Measurements from ENCODE around the gene ADGRD2. TPM values are rescaled to one million over a fixed set of nuclear protein-coding genes. Genes with fewer than 3 reads are reported as not detected.
A peak's percentile ranks its signal among the peaks of the same experiment; 100 is the strongest.

Gene ADGRD2
- polyA plus RNA-seq, 1 donor (not counting 4 experiments of a cell fraction or from before 2014, with no cell fraction given), result not detected

- Histone ChIP-seq H3K27me3 (ENCODE audit: control insufficient read depth, extremely low read depth, insufficient read depth, low read length) (peaks cover 37% of the 10 kb centered on the region), H3K4me3 (ENCODE audit: control insufficient read depth in 2 of 3, extremely low read depth in 1 of 3, insufficient read depth in 2 of 3, low read depth in 1 of 3, low read length in 3 of 3) (no peak overlapping the region), H3K9me3 (ENCODE audit: control insufficient read depth, low read depth, low read length) (no peaks in the 10 kb centered on the region), H3K79me2 (ENCODE audit: control insufficient read depth, insufficient read depth, low read length) (no peaks in the 10 kb centered on the region), H3K36me3 (ENCODE audit: control insufficient read depth in 2 of 2, extremely low read depth in 1 of 2, insufficient read depth in 2 of 2, low read length in 2 of 2) (no peaks in the 10 kb centered on the region), H4K20me1 (ENCODE audit: control insufficient read depth, extremely low read depth, insufficient read depth, low read length) (peaks cover 2% of the 10 kb centered on the region), H3K27ac (ENCODE audit: control insufficient read depth, insufficient read depth, low read length) (no peak overlapping the region), H2AFZ (ENCODE audit: control insufficient read depth, low read length) (no peak overlapping the region), H3K9me1 (ENCODE audit: control insufficient read depth, extremely low read depth, insufficient read depth, low read length) (no peaks in the 10 kb centered on the region), H3K4me1 (ENCODE audit: control insufficient read depth, extremely low read depth, insufficient read depth, low read length) (no peaks in the 10 kb centered on the region), H3K9ac (ENCODE audit: control insufficient read depth, extremely low read depth, insufficient read depth, low read length) (no peak overlapping the region), H3K4me2 (ENCODE audit: control insufficient read depth, extremely low read depth, insufficient read depth, low read depth, low read length) (no peak overlapping the region)
- no peak for FAIRE-seq
- DNase-seq (ENCODE audit: low read depth, low spot score), result no peak
- dilution Hi-C loops (cut with MboI; ENCODE audit: extremely low pct_ligation_motif_present, low sequenced_read_pairs), result no loop called here
- TF ChIP-seq CTCF (optimal IDR thresholded peaks at IDR 0.05 in 1 of 3, IDR thresholded peaks at IDR 0.05 in 1 of 3, conservative IDR thresholded peaks at IDR 0.05 in 1 of 3; ENCODE audit: extremely low read depth in 1 of 3, insufficient read depth in 2 of 3, low read length in 3 of 3) (peak in 1 of 3 experiments; percentile 6), EZH2 (IDR thresholded peaks at IDR 0.05; ENCODE audit: low read length) (no peak)
Measured at GRCh38 chr9:124475158-124475867, 25.1 kb downstream of the ADGRD2 start.

- H3K9ac ChIP-seq (ENCODE audit: control insufficient read depth, extremely low read depth, insufficient read depth, low read length), result no peak overlapping the region
- peaks cover 37% of the 10 kb centered on the region for H3K27me3 ChIP-seq (ENCODE audit: control insufficient read depth, extremely low read depth, insufficient read depth, low read length)
- no peak overlapping the region for H3K27ac ChIP-seq (ENCODE audit: control insufficient read depth, insufficient read depth, low read length)
- no peaks in the 10 kb centered on the region for H3K79me2 ChIP-seq (ENCODE audit: control insufficient read depth, insufficient read depth, low read length)
- H3K9me1 ChIP-seq (ENCODE audit: control insufficient read depth, extremely low read depth, insufficient read depth, low read length), result no peaks in the 10 kb centered on the region
- dilution Hi-C loops (cut with MboI; ENCODE audit: extremely low pct_ligation_motif_present, low sequenced_read_pairs), result no loop called here
- peaks cover 2% of the 10 kb centered on the region for H4K20me1 ChIP-seq (ENCODE audit: control insufficient read depth, extremely low read depth, insufficient read depth, low read length)
- H3K9me3 ChIP-seq (ENCODE audit: control insufficient read depth, low read depth, low read length), result no peaks in the 10 kb centered on the region
- DNase-seq (ENCODE audit: low read depth, low spot score) (no peak), FAIRE-seq (no peak)
- H2AFZ ChIP-seq (ENCODE audit: control insufficient read depth, low read length), result no peak overlapping the region
- no peak overlapping the region for H3K4me3 ChIP-seq (ENCODE audit: control insufficient read depth in 2 of 3, extremely low read depth in 1 of 3, insufficient read depth in 2 of 3, low read depth in 1 of 3, low read length in 3 of 3)
- no peaks in the 10 kb centered on the region for H3K36me3 ChIP-seq (ENCODE audit: control insufficient read depth in 2 of 2, extremely low read depth in 1 of 2, insufficient read depth in 2 of 2, low read length in 2 of 2)
- no peaks in the 10 kb centered on the region for H3K4me1 ChIP-seq (ENCODE audit: control insufficient read depth, extremely low read depth, insufficient read depth, low read length)
- TF ChIP-seq CTCF (optimal IDR thresholded peaks at IDR 0.05 in 1 of 3, IDR thresholded peaks at IDR 0.05 in 1 of 3, conservative IDR thresholded peaks at IDR 0.05 in 1 of 3; ENCODE audit: extremely low read depth in 1 of 3, insufficient read depth in 2 of 3, low read length in 3 of 3), result no peak
- no peak for TF ChIP-seq EZH2 (IDR thresholded peaks at IDR 0.05; ENCODE audit: low read length)
- no peak overlapping the region for H3K4me2 ChIP-seq (ENCODE audit: control insufficient read depth, extremely low read depth, insufficient read depth, low read depth, low read length)
Measured at GRCh38 chr9:124475868-124476690, 25.8 kb downstream of the ADGRD2 start.

Measured in keratinocyte (primary cell).